Measurements from ENCODE around the gene CAPN12. TPM values are rescaled to one million over a fixed set of nuclear protein-coding genes. Genes with fewer than 3 reads are reported as not detected.

The CAPN12 gene
- total RNA-seq, 1 experiment from 2014 or later, result 14.7 TPM

DNA sequence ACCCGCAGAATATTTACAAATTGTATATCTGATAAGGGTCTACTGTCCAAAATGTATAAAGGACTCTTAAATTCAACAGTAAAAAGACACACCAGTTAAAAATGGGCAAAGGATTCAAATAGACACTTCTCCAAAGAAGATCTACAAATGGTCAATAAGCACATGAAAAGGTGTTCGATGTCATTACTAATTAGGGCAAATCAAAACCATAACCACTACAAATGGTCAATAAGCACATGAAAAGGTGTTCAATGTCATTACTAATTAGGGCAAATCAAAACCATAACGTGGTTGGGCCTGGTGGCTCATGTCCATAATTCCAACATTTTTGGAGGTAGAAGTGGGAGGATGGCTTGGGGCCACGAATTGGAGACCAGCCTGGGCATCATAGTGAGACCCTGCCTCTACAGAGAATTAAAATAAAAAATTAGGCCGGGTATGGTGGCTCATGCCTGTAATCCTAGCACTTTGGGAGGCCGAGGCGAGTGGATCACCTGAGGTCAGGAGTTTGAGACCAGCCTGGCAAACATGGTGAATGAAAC is 56.4 kb downstream of the CAPN12 start:
- TF ChIP-seq, protein P1, sequence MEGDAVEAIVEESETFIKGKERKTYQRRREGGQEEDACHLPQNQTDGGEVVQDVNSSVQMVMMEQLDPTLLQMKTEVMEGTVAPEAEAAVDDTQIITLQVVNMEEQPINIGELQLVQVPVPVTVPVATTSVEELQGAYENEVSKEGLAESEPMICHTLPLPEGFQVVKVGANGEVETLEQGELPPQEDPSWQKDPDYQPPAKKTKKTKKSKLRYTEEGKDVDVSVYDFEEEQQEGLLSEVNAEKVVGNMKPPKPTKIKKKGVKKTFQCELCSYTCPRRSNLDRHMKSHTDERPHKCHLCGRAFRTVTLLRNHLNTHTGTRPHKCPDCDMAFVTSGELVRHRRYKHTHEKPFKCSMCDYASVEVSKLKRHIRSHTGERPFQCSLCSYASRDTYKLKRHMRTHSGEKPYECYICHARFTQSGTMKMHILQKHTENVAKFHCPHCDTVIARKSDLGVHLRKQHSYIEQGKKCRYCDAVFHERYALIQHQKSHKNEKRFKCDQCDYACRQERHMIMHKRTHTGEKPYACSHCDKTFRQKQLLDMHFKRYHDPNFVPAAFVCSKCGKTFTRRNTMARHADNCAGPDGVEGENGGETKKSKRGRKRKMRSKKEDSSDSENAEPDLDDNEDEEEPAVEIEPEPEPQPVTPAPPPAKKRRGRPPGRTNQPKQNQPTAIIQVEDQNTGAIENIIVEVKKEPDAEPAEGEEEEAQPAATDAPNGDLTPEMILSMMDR (IDR thresholded peaks at IDR 0.05; ENCODE audit: unreplicated experiment), result no peak
- no TSS peak for BruUV-seq (replicated peaks)
- no peak for DNase-seq
- H3K4me1 Mint-ChIP-seq (ENCODE audit: low read depth, unreplicated experiment), result peaks cover 95% of the 10 kb centered on the region
- no peaks in the 10 kb centered on the region for H3K27me3 Mint-ChIP-seq (ENCODE audit: unreplicated experiment)
- peaks cover 100% of the 10 kb centered on the region for H3K36me3 Mint-ChIP-seq (ENCODE audit: insufficient read depth, unreplicated experiment)
- CTCF ChIA-PET, result no interaction called here
- H3K27ac Mint-ChIP-seq (ENCODE audit: unreplicated experiment), result peak overlapping the region; percentile 100
- intact Hi-C loops (cut with micrococcal nuclease; ENCODE audit: unreplicated experiment), result no loop called here
- H3K4me3 Mint-ChIP-seq (ENCODE audit: low read depth, unreplicated experiment), result no peak overlapping the region
- peaks cover under 1% of the 10 kb centered on the region for H3K9me3 Mint-ChIP-seq (ENCODE audit: low read depth, unreplicated experiment)

DNA sequence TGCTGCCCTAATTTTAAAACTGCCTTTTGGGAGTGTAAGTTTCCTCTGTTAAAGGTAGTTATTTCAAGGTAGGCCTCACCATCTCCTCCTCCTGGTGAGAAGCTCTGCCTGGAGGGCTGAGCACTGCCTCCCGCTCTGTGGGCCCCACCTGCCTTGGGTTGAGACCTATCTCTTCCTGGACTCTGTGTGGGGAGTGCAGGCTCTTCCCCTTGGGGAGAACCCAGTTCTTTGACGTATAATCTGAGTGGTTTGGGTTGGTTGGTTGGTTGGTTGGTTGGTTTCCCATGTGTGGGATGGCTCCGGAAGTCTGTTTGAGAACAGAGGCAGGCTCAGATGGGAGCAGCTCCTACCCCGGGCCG is 57.8 kb downstream of the CAPN12 start:
- H3K27me3 Mint-ChIP-seq (ENCODE audit: unreplicated experiment), result no peaks in the 10 kb centered on the region
- no TSS peak for BruUV-seq (replicated peaks)
- H3K27ac Mint-ChIP-seq (ENCODE audit: unreplicated experiment), result peak overlapping the region; percentile 100
- TF ChIP-seq, protein P1 (IDR thresholded peaks at IDR 0.05; ENCODE audit: unreplicated experiment), result no peak
- peaks cover 91% of the 10 kb centered on the region for H3K4me1 Mint-ChIP-seq (ENCODE audit: low read depth, unreplicated experiment)
- intact Hi-C loops (cut with micrococcal nuclease; ENCODE audit: unreplicated experiment), result no loop called here
- peaks cover 100% of the 10 kb centered on the region for H3K36me3 Mint-ChIP-seq (ENCODE audit: insufficient read depth, unreplicated experiment)
- no peak for DNase-seq
- H3K9me3 Mint-ChIP-seq (ENCODE audit: low read depth, unreplicated experiment), result peaks cover 3% of the 10 kb centered on the region
- CTCF ChIA-PET, result interaction anchor here (0.7 to 1.6 kb wide), 5 partner anchors 28 to 284 kb away, joined by 3 to 8 read pairs (median 6); partner anchors contain the start of gene FAM98C
- H3K4me3 Mint-ChIP-seq (ENCODE audit: low read depth, unreplicated experiment), result peak overlapping the region; percentile 61

DNA sequence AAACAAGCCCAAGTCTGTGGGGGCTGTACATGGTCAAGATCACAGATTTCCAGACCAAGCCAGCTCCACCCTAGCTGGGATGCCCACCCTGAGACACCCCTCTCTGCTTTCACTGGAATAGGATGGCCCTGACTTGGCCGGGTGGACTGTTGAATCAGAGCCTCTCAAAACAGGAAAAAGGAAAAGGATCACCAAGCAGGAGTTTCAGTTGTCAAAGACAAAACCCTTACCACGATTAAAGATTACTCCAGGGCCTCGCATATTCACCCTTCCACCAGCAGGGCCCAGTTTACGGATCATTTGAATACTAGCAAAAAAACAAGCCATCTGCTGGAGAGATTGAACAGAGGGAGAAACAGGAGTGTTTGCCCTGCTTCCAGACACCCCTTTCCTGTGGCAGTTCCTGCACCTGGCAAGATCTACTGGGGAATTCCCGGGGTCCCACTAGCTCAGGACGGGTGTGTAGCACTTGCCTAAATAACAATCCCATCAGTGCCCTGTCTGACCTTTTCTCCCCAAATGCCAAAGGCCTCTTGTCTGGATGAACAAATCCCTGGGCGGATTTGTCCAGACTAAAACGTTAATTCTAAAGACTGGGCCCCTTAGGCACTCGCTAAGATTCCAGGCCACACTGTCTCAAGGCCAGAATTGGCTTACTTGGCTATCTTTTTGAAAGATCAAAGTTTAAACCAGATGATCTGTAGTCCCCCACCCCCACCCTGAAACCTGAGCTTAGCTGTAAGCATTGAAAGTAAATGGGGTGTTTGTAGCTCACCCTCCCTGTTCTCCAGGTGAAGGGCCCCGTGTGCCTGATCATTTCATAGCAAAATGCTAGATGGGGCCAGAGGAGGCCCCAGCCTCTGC is 58.4 kb downstream of the CAPN12 start:
- no TSS peak for BruUV-seq (replicated peaks)
- Mint-ChIP-seq H3K36me3 (ENCODE audit: insufficient read depth, unreplicated experiment) (peaks cover 100% of the 10 kb centered on the region), H3K27me3 (ENCODE audit: unreplicated experiment) (no peaks in the 10 kb centered on the region), H3K4me3 (ENCODE audit: low read depth, unreplicated experiment) (peak overlapping the region; percentile 61), H3K27ac (ENCODE audit: unreplicated experiment) (peak overlapping the region; percentile 100), H3K4me1 (ENCODE audit: low read depth, unreplicated experiment) (peaks cover 93% of the 10 kb centered on the region), H3K9me3 (ENCODE audit: low read depth, unreplicated experiment) (peaks cover 3% of the 10 kb centered on the region)
- DNase-seq, result peak; percentile 61
- intact Hi-C loops (cut with micrococcal nuclease; ENCODE audit: unreplicated experiment), result no loop called here
- CTCF ChIA-PET, result interaction anchor here (0.7 to 1.6 kb wide), 5 partner anchors 27 to 283 kb away, joined by 3 to 8 read pairs (median 6); partner anchors contain the start of gene FAM98C
- TF ChIP-seq, protein P1 (IDR thresholded peaks at IDR 0.05; ENCODE audit: unreplicated experiment), result peak; percentile 56

DNA sequence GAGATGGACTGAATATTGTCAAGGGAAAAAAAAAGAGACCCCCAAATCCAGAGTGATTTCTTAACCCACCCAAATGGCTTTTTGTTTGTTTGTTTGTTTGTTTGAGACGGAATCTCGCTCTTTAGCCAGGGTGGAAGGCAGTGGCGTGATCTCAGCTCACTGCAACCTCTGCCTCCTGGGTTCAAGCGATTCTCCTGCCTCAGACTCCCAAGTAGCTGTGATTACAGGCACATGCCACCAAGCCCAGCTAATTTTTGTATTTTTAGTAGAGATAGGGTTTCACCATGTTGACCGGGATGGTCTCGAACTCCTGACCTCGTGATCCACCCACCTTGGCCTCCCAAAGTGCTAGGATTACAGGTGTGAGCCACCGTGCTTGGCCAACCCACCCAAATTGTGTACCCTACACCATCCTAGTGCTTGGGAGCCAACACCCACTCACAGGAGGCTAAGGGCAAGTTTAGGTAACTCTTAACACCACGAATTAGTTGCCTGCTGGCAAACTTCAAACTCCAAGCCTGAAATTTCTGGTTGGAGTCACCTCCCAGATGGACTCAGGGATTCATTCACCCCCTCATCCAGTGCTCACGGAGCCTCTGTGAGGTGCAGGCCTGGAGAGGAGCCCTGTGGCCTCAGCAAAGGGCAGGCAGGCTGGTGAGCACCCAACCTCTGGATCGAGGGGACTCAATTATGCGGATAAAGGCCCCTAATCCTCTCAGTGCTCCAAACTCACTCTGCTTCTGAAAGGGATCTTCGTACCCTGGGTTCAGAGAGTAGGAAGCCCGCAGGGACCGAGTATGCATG is 59.2 kb downstream of the CAPN12 start:
- Mint-ChIP-seq H3K27me3 (ENCODE audit: unreplicated experiment) (no peaks in the 10 kb centered on the region), H3K9me3 (ENCODE audit: low read depth, unreplicated experiment) (peaks cover 3% of the 10 kb centered on the region), H3K36me3 (ENCODE audit: insufficient read depth, unreplicated experiment) (peaks cover 100% of the 10 kb centered on the region), H3K4me1 (ENCODE audit: low read depth, unreplicated experiment) (peaks cover 93% of the 10 kb centered on the region), H3K4me3 (ENCODE audit: low read depth, unreplicated experiment) (peak overlapping the region; percentile 61), H3K27ac (ENCODE audit: unreplicated experiment) (peak overlapping the region; percentile 100)
- TSS peak; percentile 92 for BruUV-seq (replicated peaks)
- intact Hi-C loops (cut with micrococcal nuclease; ENCODE audit: unreplicated experiment), result no loop called here
- TF ChIP-seq, protein P1 (IDR thresholded peaks at IDR 0.05; ENCODE audit: unreplicated experiment), result no peak
- CTCF ChIA-PET, result no interaction called here
- no peak for DNase-seq
